Stomach (tissue), 4 donors: ENCODE data around the gene ECE1.

Experiments used
- CTCF ChIP-seq, 7 experiments: fragments of 450-650 bp in 4 of 7; fragments of 200-600 bp in 3 of 7; sonication (generic) in 3 of 7; IDR thresholded peaks; one replicate each; pipeline ENCODE4 v1.5.1; 2016 to 2019; ENCODE audit warnings: antibody characterized with exemption in 7 of 7, control low read depth in 2 of 7, mild to moderate bottlenecking in 1 of 7
- EP300 ChIP-seq: sonication (generic); formaldehyde crosslinking; IDR thresholded peaks from one replicate; pipeline ENCODE4 v1.6.1; 2017; ENCODE audit warnings: antibody characterized with exemption
- POLR2AphosphoS5 ChIP-seq, 3 donors: sonication (generic); formaldehyde crosslinking; IDR thresholded peaks; one replicate each; pipeline ENCODE4 v1.6.1; 2016; ENCODE audit warnings: antibody characterized with exemption in 3 of 3

GRCh38 chr1:21176586-21177555, 113.4 kb downstream of the ECE1 start, which contains the start of gene EIF4G3:
- TF ChIP-seq EP300 (no peak), POLR2AphosphoS5 (IDR thresholded peaks at IDR 0.05) (peak; percentile 37 to 87 (median 84)), CTCF (IDR thresholded peaks at IDR 0.05) (no peak)
